ES-I3 (cell line): ENCODE results near the gene SLC37A1.

ENCODE experiments used
- H3K36me3 ChIP-seq: 2 replicates; pipeline ENCODE4 v1.6.1; 2013; ENCODE audit warnings: mild to moderate bottlenecking, low read length, control low read depth, moderate library complexity; ENCODE audit not compliant: insufficient read depth
- H3K4me1 ChIP-seq: 2 replicates; pipeline ENCODE4 v1.6.1; 2013; ENCODE audit warnings: mild to moderate bottlenecking, control low read depth, low read length; ENCODE audit not compliant: insufficient read depth
- H3K9ac ChIP-seq: 2 replicates; pipeline ENCODE4 v1.6.1; 2013; ENCODE audit warnings: low read depth, mild to moderate bottlenecking, low read length, moderate library complexity
- H3K9me3 ChIP-seq: 2 replicates; pipeline ENCODE4 v1.6.1; 2013; ENCODE audit warnings: mild to moderate bottlenecking, low read length, moderate library complexity; ENCODE audit not compliant: control insufficient read depth, insufficient read depth

The SLC37A1 gene

GRCh38 chr21:42587036-42587435 is 73.4 kb downstream of the SLC37A1 start:
- Histone ChIP-seq H3K9ac (no peak overlapping the region), H3K36me3 (no peaks in the 10 kb centered on the region), H3K9me3 (no peaks in the 10 kb centered on the region), H3K4me1 (no peaks in the 10 kb centered on the region)

GRCh38 chr21:42590431-42591131 is 76.9 kb downstream of the SLC37A1 start:
- Histone ChIP-seq H3K36me3 (no peaks in the 10 kb centered on the region), H3K4me1 (no peaks in the 10 kb centered on the region), H3K9me3 (no peaks in the 10 kb centered on the region), H3K9ac (no peak overlapping the region)

- Histone ChIP-seq H3K4me1 (no peaks in the 10 kb centered on the region), H3K36me3 (no peaks in the 10 kb centered on the region), H3K9me3 (no peaks in the 10 kb centered on the region; the same call in 1 of the 2 replicates), H3K9ac (no peak overlapping the region)
Observed at GRCh38 chr21:42591170-42591869, 77.7 kb downstream of the SLC37A1 start.

- Histone ChIP-seq H3K9ac (no peak overlapping the region), H3K4me1 (no peaks in the 10 kb centered on the region), H3K9me3 (no peaks in the 10 kb centered on the region; the same call in 1 of the 2 replicates), H3K36me3 (no peaks in the 10 kb centered on the region)
Observed at GRCh38 chr21:42592156-42592820, 78.6 kb downstream of the SLC37A1 start.

GRCh38 chr21:42593007-42593814 is 79.6 kb downstream of the SLC37A1 start:
- Histone ChIP-seq H3K9me3 (no peaks in the 10 kb centered on the region; the same call in 1 of the 2 replicates), H3K9ac (no peak overlapping the region; the same call in 1 of the 2 replicates), H3K36me3 (no peaks in the 10 kb centered on the region), H3K4me1 (no peaks in the 10 kb centered on the region)

GRCh38 chr21:42594616-42595282 is 81.1 kb downstream of the SLC37A1 start:
- Histone ChIP-seq H3K9me3 (no peaks in the 10 kb centered on the region; the same call in 1 of the 2 replicates), H3K9ac (no peak overlapping the region), H3K4me1 (no peaks in the 10 kb centered on the region), H3K36me3 (no peaks in the 10 kb centered on the region)

- no peak overlapping the region for H3K9ac ChIP-seq
- no peaks in the 10 kb centered on the region; the same call in 1 of the 2 replicates for H3K9me3 ChIP-seq
- H3K36me3 ChIP-seq = no peaks in the 10 kb centered on the region
Observed at GRCh38 chr21:42595283-42596187, 81.9 kb downstream of the SLC37A1 start.

GRCh38 chr21:42596657-42597056 is 83.0 kb downstream of the SLC37A1 start:
- Histone ChIP-seq H3K4me1 (no peaks in the 10 kb centered on the region), H3K36me3 (no peaks in the 10 kb centered on the region), H3K9ac (no peak overlapping the region), H3K9me3 (no peaks in the 10 kb centered on the region; the same call in 1 of the 2 replicates)

More at GRCh38 chr21:42595283-42596187, 81.9 kb downstream of the SLC37A1 start:
- no peaks in the 10 kb centered on the region for H3K4me1 ChIP-seq

GRCh38 chr21:42597487-42598158 is 84.0 kb downstream of the SLC37A1 start:
- no peak overlapping the region for H3K9ac ChIP-seq
- no peaks in the 10 kb centered on the region for H3K36me3 ChIP-seq
- no peaks in the 10 kb centered on the region; the same call in 1 of the 2 replicates for H3K9me3 ChIP-seq
- no peaks in the 10 kb centered on the region for H3K4me1 ChIP-seq

- Histone ChIP-seq H3K9me3 (no peaks in the 10 kb centered on the region; the same call in 1 of the 2 replicates), H3K4me1 (no peaks in the 10 kb centered on the region), H3K36me3 (no peaks in the 10 kb centered on the region), H3K9ac (no peak overlapping the region)
Observed at GRCh38 chr21:42598159-42598735, 84.6 kb downstream of the SLC37A1 start.

- no peaks in the 10 kb centered on the region for H3K4me1 ChIP-seq
- no peak overlapping the region for H3K9ac ChIP-seq
- H3K9me3 ChIP-seq = no peaks in the 10 kb centered on the region; the same call in 1 of the 2 replicates
- H3K36me3 ChIP-seq = no peaks in the 10 kb centered on the region
Observed at GRCh38 chr21:42599486-42599885, 85.8 kb downstream of the SLC37A1 start.

GRCh38 chr21:42599962-42600361 is 86.3 kb downstream of the SLC37A1 start:
- no peaks in the 10 kb centered on the region; the same call in 1 of the 2 replicates for H3K9me3 ChIP-seq
- H3K9ac ChIP-seq = no peak overlapping the region
- H3K36me3 ChIP-seq = no peaks in the 10 kb centered on the region
- H3K4me1 ChIP-seq = no peaks in the 10 kb centered on the region
